A673 (cell line): ENCODE results near the gene FBXL19.

Experiments used
- EZH2 ChIP-seq: fragments of 200-600 bp; sonication (generic); IDR thresholded peaks from 2 replicates; pipeline ENCODE4 v1.6.1; 2017; ENCODE audit warnings: borderline replicate concordance, low read depth, mild to moderate bottlenecking, mixed read lengths, antibody characterized with exemption, low read length; ENCODE audit not compliant: poor library complexity, severe bottlenecking
- TF ChIP-seq, protein P1 (sequence below): fragments of 300-800, 200-600 bp; sonication (generic); conservative IDR thresholded peaks from 2 replicates; pipeline ENCODE4 v1.5.1; 2017; ENCODE audit warnings: low read depth, mild to moderate bottlenecking, antibody characterized with exemption, low read length, moderate library complexity, mixed read lengths

DNA sequence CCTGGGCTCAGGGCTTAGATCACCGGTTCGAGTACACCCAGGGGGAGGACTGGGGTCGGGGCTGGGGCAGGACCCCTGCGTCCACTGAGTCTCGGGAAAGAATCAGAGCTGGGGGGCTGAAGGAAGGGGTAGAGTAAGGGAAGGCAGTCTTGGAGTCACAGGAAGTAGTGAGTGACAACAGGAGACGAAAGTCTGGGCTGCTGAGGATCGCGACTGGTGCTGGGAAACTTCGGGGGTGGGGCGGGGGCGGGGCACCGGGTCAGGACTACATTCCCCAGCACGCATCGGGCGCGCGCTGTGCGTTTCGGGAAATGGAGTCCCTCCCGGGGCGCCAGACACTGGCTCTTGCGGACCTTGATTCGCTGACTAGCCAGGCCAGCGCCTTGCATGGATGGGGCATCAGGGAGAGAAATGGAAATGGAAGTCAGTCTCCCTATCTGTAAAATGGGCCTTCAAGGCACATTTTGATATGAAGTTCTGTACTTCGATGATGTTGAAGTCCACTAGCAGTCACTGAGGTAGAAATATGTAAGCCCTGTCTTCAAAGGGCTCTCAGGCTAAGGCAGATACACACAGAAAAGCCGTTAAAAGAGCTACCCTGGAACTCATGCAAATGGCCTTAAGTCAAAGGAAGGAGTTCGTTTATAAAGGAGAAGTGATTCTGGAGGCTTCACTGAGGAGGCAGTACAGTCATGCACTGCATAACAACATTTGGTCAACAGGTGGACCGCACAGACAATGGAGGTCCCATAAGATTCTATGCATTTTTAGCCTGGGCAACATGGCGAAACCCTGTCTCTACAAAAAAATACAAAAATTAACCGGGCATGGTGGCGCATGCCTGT is 26.3 kb upstream of the FBXL19 start:
- TF ChIP-seq, protein P1, sequence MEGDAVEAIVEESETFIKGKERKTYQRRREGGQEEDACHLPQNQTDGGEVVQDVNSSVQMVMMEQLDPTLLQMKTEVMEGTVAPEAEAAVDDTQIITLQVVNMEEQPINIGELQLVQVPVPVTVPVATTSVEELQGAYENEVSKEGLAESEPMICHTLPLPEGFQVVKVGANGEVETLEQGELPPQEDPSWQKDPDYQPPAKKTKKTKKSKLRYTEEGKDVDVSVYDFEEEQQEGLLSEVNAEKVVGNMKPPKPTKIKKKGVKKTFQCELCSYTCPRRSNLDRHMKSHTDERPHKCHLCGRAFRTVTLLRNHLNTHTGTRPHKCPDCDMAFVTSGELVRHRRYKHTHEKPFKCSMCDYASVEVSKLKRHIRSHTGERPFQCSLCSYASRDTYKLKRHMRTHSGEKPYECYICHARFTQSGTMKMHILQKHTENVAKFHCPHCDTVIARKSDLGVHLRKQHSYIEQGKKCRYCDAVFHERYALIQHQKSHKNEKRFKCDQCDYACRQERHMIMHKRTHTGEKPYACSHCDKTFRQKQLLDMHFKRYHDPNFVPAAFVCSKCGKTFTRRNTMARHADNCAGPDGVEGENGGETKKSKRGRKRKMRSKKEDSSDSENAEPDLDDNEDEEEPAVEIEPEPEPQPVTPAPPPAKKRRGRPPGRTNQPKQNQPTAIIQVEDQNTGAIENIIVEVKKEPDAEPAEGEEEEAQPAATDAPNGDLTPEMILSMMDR: no peak
- no peak for TF ChIP-seq EZH2
